ENCODE results near the gene RIPK3. TPM values are rescaled to one million over a fixed set of nuclear protein-coding genes. Genes with fewer than 3 reads are reported as not detected.

The RIPK3 gene
- total and polyA plus RNA-seq, 7 donors: 0.94 to 1.9 (median 1.2) TPM

DNA sequence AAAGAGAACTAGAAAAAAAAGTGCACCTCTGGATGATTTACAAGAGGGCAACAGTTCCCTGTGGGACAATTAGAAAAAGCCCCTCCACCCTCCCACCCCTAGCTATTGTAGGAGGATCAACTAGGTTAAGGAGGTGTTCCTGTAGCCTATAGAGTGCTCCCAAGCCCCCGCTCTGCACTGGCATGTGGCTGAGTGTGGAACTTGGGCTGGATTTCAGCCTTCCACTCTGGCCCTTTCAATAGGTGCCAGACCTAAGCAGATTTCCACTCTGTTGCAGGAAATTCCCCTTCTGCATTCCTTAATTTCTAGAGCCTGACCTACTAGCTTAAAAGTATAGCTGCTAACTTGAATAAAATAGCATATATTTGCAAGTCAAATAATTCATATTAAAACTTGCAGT lies 31.0 kb upstream of the RIPK3 start:
- no peak overlapping the region for H3K4me3 ChIP-seq

DNA sequence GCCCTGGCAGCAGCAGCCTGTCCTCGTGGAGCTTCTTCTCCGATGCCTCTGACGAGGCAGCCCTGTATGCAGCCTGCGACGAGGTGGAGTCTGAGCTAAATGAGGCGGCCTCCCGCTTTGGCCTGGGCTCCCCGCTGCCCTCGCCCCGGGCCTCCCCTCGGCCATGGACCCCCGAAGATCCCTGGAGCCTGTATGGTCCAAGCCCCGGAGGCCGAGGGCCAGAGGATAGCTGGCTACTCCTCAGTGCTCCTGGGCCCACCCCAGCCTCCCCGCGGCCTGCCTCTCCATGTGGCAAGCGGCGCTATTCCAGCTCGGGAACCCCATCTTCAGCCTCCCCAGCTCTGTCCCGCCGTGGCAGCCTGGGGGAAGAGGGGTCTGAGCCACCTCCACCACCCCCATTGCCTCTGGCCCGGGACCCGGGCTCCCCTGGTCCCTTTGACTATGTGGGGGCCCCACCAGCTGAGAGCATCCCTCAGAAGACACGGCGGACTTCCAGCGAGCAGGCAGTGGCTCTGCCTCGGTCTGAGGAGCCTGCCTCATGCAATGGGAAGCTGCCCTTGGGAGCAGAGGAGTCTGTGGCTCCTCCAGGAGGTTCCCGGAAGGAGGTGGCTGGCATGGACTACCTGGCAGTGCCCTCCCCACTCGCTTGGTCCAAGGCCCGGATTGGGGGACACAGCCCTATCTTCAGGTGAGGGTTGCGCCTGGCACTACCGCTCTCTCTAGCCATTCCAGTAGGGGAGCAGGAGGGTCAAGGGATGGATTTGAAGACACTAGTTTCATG lies 30.3 kb upstream of the RIPK3 start:
- H3K9me3 ChIP-seq: no peaks in the 10 kb centered on the region
- no peaks in the 10 kb centered on the region for H3K36me3 ChIP-seq (ENCODE audit: insufficient read depth in 1 of 2, low read depth in 1 of 2)
- ATAC-seq: no peak
- H3K4me1 ChIP-seq: peaks cover 11% of the 10 kb centered on the region
- intact Hi-C loops (cut with DNase I): no loop called here
- no peak overlapping the region for H3K4me3 ChIP-seq
- 70 to 74% (median 72%) methylated on average over 27 to 32 of the region's 32 CpGs for WGBS, 3 donors
- no peak for DNase-seq
- TF ChIP-seq, protein P1, sequence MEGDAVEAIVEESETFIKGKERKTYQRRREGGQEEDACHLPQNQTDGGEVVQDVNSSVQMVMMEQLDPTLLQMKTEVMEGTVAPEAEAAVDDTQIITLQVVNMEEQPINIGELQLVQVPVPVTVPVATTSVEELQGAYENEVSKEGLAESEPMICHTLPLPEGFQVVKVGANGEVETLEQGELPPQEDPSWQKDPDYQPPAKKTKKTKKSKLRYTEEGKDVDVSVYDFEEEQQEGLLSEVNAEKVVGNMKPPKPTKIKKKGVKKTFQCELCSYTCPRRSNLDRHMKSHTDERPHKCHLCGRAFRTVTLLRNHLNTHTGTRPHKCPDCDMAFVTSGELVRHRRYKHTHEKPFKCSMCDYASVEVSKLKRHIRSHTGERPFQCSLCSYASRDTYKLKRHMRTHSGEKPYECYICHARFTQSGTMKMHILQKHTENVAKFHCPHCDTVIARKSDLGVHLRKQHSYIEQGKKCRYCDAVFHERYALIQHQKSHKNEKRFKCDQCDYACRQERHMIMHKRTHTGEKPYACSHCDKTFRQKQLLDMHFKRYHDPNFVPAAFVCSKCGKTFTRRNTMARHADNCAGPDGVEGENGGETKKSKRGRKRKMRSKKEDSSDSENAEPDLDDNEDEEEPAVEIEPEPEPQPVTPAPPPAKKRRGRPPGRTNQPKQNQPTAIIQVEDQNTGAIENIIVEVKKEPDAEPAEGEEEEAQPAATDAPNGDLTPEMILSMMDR (IDR thresholded peaks at IDR 0.05): no peak
- peaks cover 0 to 39% (median 12%) of the 10 kb centered on the region in 3 donors for H3K27me3 ChIP-seq (ENCODE audit: insufficient read depth in 3 of 3, low read length in 2 of 3)
- H3K27ac ChIP-seq: no peak overlapping the region

More for the DNA sequence above, 31.0 kb upstream of the RIPK3 start:
- DNase-seq (no peak), ATAC-seq (no peak)
- Histone ChIP-seq H3K4me1 (peaks cover 7% of the 10 kb centered on the region), H3K27me3 (ENCODE audit: insufficient read depth in 3 of 3, low read length in 2 of 3) (peaks cover 0 to 33% (median 10%) of the 10 kb centered on the region in 3 donors), H3K27ac (no peak overlapping the region), H3K9me3 (no peaks in the 10 kb centered on the region), H3K36me3 (ENCODE audit: insufficient read depth in 1 of 2, low read depth in 1 of 2) (no peaks in the 10 kb centered on the region)
- intact Hi-C loops (cut with DNase I): no loop called here
- TF ChIP-seq, protein P1 (IDR thresholded peaks at IDR 0.05): no peak
- WGBS, 3 donors: 65 to 80% (median 71%) methylated on average over 1 of the region's 1 CpG

DNA sequence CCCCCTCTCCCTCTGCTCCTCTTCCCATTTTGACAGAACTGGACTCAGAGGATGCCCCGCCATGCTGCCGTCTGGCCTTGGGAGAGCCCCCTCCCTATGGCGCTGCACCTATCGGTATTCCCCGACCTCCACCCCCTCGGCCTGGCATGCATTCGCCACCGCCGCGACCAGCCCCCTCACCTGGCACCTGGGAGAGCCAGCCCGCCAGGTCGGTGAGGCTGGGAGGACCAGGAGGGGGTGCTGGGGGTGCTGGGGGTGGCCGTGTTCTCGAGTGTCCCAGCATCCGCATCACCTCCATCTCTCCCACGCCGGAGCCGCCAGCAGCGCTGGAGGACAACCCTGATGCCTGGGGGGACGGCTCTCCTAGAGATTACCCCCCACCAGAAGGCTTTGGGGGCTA lies 29.7 kb upstream of the RIPK3 start:
- ATAC-seq: no peak
- H3K36me3 ChIP-seq (ENCODE audit: insufficient read depth in 1 of 2, low read depth in 1 of 2): no peaks in the 10 kb centered on the region
- H3K27ac ChIP-seq: no peak overlapping the region
- peak overlapping the region; percentile 64 for H3K4me3 ChIP-seq
- peaks cover 12% of the 10 kb centered on the region for H3K4me1 ChIP-seq
- 76 to 80% (median 80%) methylated on average over 20 of the region's 20 CpGs for whole genome bisulfite sequencing, 3 donors
- H3K27me3 ChIP-seq (ENCODE audit: insufficient read depth in 3 of 3, low read length in 2 of 3): peaks cover 0 to 44% (median 12%) of the 10 kb centered on the region in 3 donors
- intact Hi-C loops (cut with DNase I): no loop called here
- TF ChIP-seq, protein P1 (IDR thresholded peaks at IDR 0.05): no peak
- no peaks in the 10 kb centered on the region for H3K9me3 ChIP-seq
- no peak for DNase-seq

- intact Hi-C loops (cut with DNase I): no loop called here
- no peaks in the 10 kb centered on the region for H3K36me3 ChIP-seq (ENCODE audit: insufficient read depth in 1 of 2, low read depth in 1 of 2)
- DNase-seq (peak; percentile 65 to 70), ATAC-seq (no peak)
- peak overlapping the region; percentile 64 for H3K4me3 ChIP-seq
- TF ChIP-seq, protein P1 (IDR thresholded peaks at IDR 0.05): no peak
- 5 to 8% (median 5%) methylated on average over 18 to 52 of the region's 52 CpGs for WGBS, 3 donors
- H3K27me3 ChIP-seq (ENCODE audit: insufficient read depth in 3 of 3, low read length in 2 of 3): peaks cover 0 to 45% (median 12%) of the 10 kb centered on the region in 3 donors
- peak overlapping the region; percentile 55 for H3K27ac ChIP-seq
- peaks cover 12% of the 10 kb centered on the region for H3K4me1 ChIP-seq
- no peaks in the 10 kb centered on the region for H3K9me3 ChIP-seq
Observed at GRCh38 chr14:24368562-24369252, 28.9 kb upstream of the RIPK3 start.

Measured in psoas muscle (tissue), 8 donors.